Fibroblast of lung (primary cell): ENCODE measurements around the gene NOB1.

Experiments
- EZH2 ChIP-seq: IDR thresholded peaks from 2 replicates; pipeline ENCODE4 v1.5.1; 2012; ENCODE audit warnings: low read length, control low read depth, mild to moderate bottlenecking; ENCODE audit errors: missing control alignments
- TF ChIP-seq, protein P1 (sequence below), 2 donors: IDR thresholded peaks in 1 of 2; conservative IDR thresholded peaks in 1 of 2; 1 replicate in 1 of 2; 2 replicates in 1 of 2; pipeline ENCODE4 v1.5.1; 2011 to 2012; ENCODE audit warnings: low read length in 2 of 2, control low read depth in 1 of 2, inconsistent platforms in 1 of 2, low read depth in 1 of 2, mild to moderate bottlenecking in 1 of 2

- TF ChIP-seq, protein P1, sequence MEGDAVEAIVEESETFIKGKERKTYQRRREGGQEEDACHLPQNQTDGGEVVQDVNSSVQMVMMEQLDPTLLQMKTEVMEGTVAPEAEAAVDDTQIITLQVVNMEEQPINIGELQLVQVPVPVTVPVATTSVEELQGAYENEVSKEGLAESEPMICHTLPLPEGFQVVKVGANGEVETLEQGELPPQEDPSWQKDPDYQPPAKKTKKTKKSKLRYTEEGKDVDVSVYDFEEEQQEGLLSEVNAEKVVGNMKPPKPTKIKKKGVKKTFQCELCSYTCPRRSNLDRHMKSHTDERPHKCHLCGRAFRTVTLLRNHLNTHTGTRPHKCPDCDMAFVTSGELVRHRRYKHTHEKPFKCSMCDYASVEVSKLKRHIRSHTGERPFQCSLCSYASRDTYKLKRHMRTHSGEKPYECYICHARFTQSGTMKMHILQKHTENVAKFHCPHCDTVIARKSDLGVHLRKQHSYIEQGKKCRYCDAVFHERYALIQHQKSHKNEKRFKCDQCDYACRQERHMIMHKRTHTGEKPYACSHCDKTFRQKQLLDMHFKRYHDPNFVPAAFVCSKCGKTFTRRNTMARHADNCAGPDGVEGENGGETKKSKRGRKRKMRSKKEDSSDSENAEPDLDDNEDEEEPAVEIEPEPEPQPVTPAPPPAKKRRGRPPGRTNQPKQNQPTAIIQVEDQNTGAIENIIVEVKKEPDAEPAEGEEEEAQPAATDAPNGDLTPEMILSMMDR (conservative IDR thresholded peaks at IDR 0.05 in 1 of 2, IDR thresholded peaks at IDR 0.05 in 1 of 2; ENCODE audit: low read depth in 1 of 2, low read length in 2 of 2), result no peak
- TF ChIP-seq EZH2, result no peak
These were observed 39.8 kb upstream of the NOB1 start for GRCh38 chr16:69794486-69794885.
